Lung (tissue), 12 donors: ENCODE data around the gene HOXB1. TPM values are rescaled to one million over a fixed set of nuclear protein-coding genes. Genes with fewer than 3 reads are reported as not detected.

Experiments
- ATAC-seq: fragments of 200-7000 bp; cut with Tn5 transposase; one replicate; pipeline ENCODE4 v1.9.1; 2020; ENCODE audit warnings: moderate number of reproducible peaks; ENCODE audit not compliant: insufficient read depth, low FRiP score
- DNase-seq, 3 donors: peaks; one replicate each; pipeline ENCODE4 v3.0.0-alpha.2; 2013 to 2017
- H3K27ac ChIP-seq, 2 donors: one replicate each; pipeline ENCODE4 v1.5.1; 2013; ENCODE audit warnings: mild to moderate bottlenecking in 2 of 2, moderate library complexity in 2 of 2, control low read depth in 1 of 2, inconsistent platforms in 1 of 2, low read depth in 1 of 2, low read length in 1 of 2
- H3K27me3 ChIP-seq, 3 donors: one replicate each; pipeline ENCODE4 v1.5.1; 2013; ENCODE audit warnings: low read length in 2 of 3; ENCODE audit not compliant: control insufficient read depth in 3 of 3, insufficient read depth in 3 of 3
- H3K36me3 ChIP-seq, 4 donors: one replicate each; pipeline ENCODE4 v1.5.1; 2013; ENCODE audit warnings: low read length in 4 of 4, mild to moderate bottlenecking in 1 of 4, moderate library complexity in 1 of 4; ENCODE audit not compliant: control insufficient read depth in 4 of 4, insufficient read depth in 4 of 4
- H3K4me1 ChIP-seq, 5 donors: one replicate each; pipeline ENCODE4 v1.5.1; 2013; ENCODE audit warnings: low read length in 5 of 5, mild to moderate bottlenecking in 2 of 5, moderate library complexity in 1 of 5; ENCODE audit not compliant: control insufficient read depth in 5 of 5, insufficient read depth in 5 of 5
- H3K4me3 ChIP-seq: one replicate; pipeline ENCODE4 v1.5.1; 2013; ENCODE audit warnings: mild to moderate bottlenecking, control low read depth, moderate library complexity
- H3K9ac ChIP-seq, 2 donors: one replicate each; pipeline ENCODE4 v1.5.1; 2013; ENCODE audit warnings: low read length in 2 of 2, control low read depth in 1 of 2; ENCODE audit not compliant: insufficient read depth in 1 of 2
- H3K9me3 ChIP-seq, 4 donors: one replicate each; pipeline ENCODE4 v1.5.1; 2013; ENCODE audit warnings: low read length in 3 of 4, mild to moderate bottlenecking in 1 of 4, moderate library complexity in 1 of 4; ENCODE audit not compliant: control insufficient read depth in 4 of 4, insufficient read depth in 3 of 4
- WGBS, 2 donors: extraction: QIAGEN DNeasy Blood & Tissue Kit; methylation state at CpG; one replicate each; pipeline ENCODE4 v1.1.7; 2013; 5-methylcytosine and 5-hydroxymethylcytosine counted together
- polyA plus RNA-seq, 2 donors: library from polyadenylated mRNA; stranded (reverse); fragments of 200-250 nt; gene quantifications; one replicate each; pipeline ENCODE4 v1.2.1, GENCODE V29; 2013
- total RNA-seq, 2 donors: library from RNA; depleted of rRNA in 1 of 2; stranded (reverse); fragments of >200 nt in 1 of 2; gene quantifications; one replicate each; pipeline ENCODE4 v1.2.1, GENCODE V29; 2014 to 2021
- TF ChIP-seq, protein P1 (sequence below): IDR thresholded peaks from 2 replicates; pipeline ENCODE4 v1.5.1; 2012; ENCODE audit warnings: mild to moderate bottlenecking; ENCODE audit errors: control extremely low read depth, extremely low read depth
- donor health status: control.
- donor health status: control.
- donor health status: Bipolar disorder and iron deficiency.
- donor health status: healthy.
- donor health status: DM: yes; HTN: yes; CAD: no.

HOXB1 gene
- total and polyA plus RNA-seq, 4 donors, result not detected

DNA sequence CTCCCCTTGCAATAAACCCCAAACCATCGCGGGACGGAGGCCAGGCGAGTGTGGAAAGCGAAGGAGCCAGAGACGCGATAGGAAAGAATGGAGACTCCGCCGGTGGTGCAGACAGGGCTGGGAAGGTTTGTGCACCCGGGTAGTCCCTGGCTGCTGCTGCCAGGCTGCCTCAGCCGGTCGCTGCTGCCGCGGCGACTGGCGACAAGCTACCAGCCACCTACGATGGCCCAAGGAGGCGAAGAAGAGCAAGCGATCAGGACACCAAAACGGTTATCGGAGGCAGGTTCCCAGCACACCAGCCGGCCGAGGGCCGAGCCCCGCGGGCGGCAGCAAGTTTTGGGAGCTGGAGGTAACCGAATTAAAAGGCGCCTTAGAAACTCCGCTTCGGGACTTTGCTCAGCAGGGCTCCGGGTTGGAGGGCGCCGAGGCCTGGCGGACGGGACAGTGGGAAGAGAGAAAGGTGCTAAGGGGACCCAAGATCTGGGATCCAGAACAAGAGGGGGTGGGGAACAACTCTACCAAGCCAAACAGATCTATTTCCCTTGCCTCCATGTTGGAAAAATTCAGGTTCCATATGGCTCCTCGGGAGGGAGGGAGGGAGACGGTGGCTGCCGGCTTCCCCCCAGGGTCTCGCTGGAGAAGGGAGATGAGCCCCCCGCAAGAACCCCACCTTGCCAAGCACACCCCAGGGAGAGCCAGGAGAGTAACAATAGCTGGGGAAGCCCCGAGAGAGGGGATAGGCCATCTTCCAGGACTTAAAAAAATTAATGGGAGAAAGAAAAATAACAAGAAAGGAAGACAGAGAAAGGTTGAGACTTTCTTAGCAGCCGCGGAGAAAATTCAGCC is 23.8 kb upstream of the HOXB1 start:
- peak overlapping the region; percentile 30 to 96 for H3K9ac ChIP-seq
- DNase-seq (peak; percentile 43 to 53 (median 45)), ATAC-seq (no peak)
- peak overlapping the region; percentile 33 for H3K4me3 ChIP-seq
- H3K27me3 ChIP-seq, result peaks cover 0 to 54% (median 2%) of the 10 kb centered on the region in 3 donors
- TF ChIP-seq, protein P1, sequence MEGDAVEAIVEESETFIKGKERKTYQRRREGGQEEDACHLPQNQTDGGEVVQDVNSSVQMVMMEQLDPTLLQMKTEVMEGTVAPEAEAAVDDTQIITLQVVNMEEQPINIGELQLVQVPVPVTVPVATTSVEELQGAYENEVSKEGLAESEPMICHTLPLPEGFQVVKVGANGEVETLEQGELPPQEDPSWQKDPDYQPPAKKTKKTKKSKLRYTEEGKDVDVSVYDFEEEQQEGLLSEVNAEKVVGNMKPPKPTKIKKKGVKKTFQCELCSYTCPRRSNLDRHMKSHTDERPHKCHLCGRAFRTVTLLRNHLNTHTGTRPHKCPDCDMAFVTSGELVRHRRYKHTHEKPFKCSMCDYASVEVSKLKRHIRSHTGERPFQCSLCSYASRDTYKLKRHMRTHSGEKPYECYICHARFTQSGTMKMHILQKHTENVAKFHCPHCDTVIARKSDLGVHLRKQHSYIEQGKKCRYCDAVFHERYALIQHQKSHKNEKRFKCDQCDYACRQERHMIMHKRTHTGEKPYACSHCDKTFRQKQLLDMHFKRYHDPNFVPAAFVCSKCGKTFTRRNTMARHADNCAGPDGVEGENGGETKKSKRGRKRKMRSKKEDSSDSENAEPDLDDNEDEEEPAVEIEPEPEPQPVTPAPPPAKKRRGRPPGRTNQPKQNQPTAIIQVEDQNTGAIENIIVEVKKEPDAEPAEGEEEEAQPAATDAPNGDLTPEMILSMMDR, result no peak
- H3K36me3 ChIP-seq, result peaks cover 0 to 23% (median 5%) of the 10 kb centered on the region in 4 donors
- peak overlapping the region in 1 of 2 donors; percentile 70 for H3K27ac ChIP-seq
- peaks cover 0 to 3% (median 0%) of the 10 kb centered on the region in 4 donors for H3K9me3 ChIP-seq
- peaks cover 0 to 82% (median 8%) of the 10 kb centered on the region in 5 donors for H3K4me1 ChIP-seq
- WGBS, 2 donors, result 48 to 61% methylated on average over 44 of the region's 44 CpGs

DNA sequence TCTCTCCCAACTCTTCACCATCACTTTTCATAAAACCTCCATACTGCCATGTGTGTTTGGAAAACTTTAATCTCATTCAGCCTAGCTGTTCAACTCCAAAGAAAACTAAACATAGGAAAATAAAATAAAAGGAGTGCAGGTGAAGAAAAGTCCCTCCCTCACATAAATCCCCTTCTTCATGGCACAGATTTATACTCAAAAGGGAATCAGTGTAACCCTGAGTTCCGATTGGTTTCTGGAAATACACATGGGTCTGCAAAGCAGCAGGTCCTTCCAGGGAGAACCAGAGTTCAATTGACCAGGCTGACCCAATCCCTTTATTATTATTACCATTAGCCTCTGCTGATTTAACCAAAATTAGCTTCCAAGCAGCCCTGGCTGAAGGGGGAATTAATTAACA is 23.0 kb upstream of the HOXB1 start:
- Histone ChIP-seq H3K4me3 (no peak overlapping the region), H3K9ac (peak overlapping the region in 1 of 2 donors; percentile 96), H3K9me3 (peaks cover 0 to 3% (median 0%) of the 10 kb centered on the region in 4 donors), H3K27me3 (peaks cover 0 to 54% (median 0%) of the 10 kb centered on the region in 3 donors), H3K36me3 (peaks cover 0 to 21% (median 4%) of the 10 kb centered on the region in 4 donors), H3K27ac (no peak overlapping the region), H3K4me1 (peaks cover 0 to 82% (median 10%) of the 10 kb centered on the region in 5 donors)
- no peak for ATAC-seq
- WGBS, 2 donors, result 52 to 74% methylated on average over 1 of the region's 1 CpG
- DNase-seq, result peak in 2 of 3 donors; percentile 42 to 61
- TF ChIP-seq, protein P1, result no peak

DNA sequence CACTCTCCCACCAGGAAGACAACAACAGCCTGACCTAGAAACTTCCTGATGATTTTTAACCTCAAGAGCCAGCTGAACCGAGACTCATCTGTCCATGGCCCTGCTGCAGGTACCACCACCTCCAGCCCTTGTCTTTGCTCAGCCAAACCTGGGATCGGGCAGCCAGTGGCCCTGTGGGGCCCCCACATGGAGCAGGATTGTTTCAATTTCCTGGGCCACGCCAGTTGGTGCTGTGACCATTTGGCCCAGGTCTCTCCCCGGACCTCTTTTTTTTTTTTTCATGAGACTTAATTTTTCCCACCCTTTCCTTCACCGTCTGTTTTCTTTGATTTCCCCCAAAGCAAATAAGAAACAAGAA is 22.4 kb upstream of the HOXB1 start:
- Histone ChIP-seq H3K36me3 (peaks cover 0 to 19% (median 4%) of the 10 kb centered on the region in 4 donors), H3K9ac (peak overlapping the region in 1 of 2 donors; percentile 96), H3K9me3 (peaks cover 0 to 3% (median 0%) of the 10 kb centered on the region in 4 donors), H3K4me3 (no peak overlapping the region), H3K4me1 (peaks cover 0 to 81% (median 10%) of the 10 kb centered on the region in 5 donors), H3K27ac (peak overlapping the region in 1 of 2 donors; percentile 7), H3K27me3 (peaks cover 0 to 57% (median 0%) of the 10 kb centered on the region in 3 donors)
- 49 to 70% methylated on average over 5 of the region's 5 CpGs for WGBS, 2 donors
- ATAC-seq, result no peak
- TF ChIP-seq, protein P1, result no peak
- no peak for DNase-seq
